GM19324 (cell line): Measurements from ENCODE around the gene CFHR5.
"Not testable (repeated sequence)": the region's sequence is repeated elsewhere in the genome, so short reads cannot be mapped to it uniquely, and the experiment has no call there.

Experiments
- ATAC-seq: cut with Tn5 transposase; IDR thresholded peaks from one replicate; pipeline ENCODE4 v1.9.1; 2021; ENCODE audit warnings: mild to moderate bottlenecking, moderate library complexity; ENCODE audit not compliant: unreplicated experiment, low FRiP score

The CFHR5 gene

GRCh38 chr1:197017558-197018146 lies 40.3 kb downstream of the CFHR5 start:
- ATAC-seq: no peak

- ATAC-seq: no peak
These were observed 44.4 kb downstream of the CFHR5 start for GRCh38 chr1:197021716-197022115.

- ATAC-seq: no peak
These were observed 47.1 kb downstream of the CFHR5 start for GRCh38 chr1:197024460-197024859.

- no peak for ATAC-seq
These were observed 50.0 kb downstream of the CFHR5 start for GRCh38 chr1:197027359-197027758.

- ATAC-seq: no peak
These were observed 52.4 kb downstream of the CFHR5 start for GRCh38 chr1:197029749-197030148.

GRCh38 chr1:197034631-197035339 lies 57.4 kb downstream of the CFHR5 start:
- ATAC-seq: not testable (repeated sequence)

- ATAC-seq: no peak
These were observed 59.5 kb downstream of the CFHR5 start for GRCh38 chr1:197036861-197037260.

GRCh38 chr1:197041486-197042353 lies 64.4 kb downstream of the CFHR5 start:
- ATAC-seq: no peak

GRCh38 chr1:197042676-197043341 lies 65.5 kb downstream of the CFHR5 start:
- ATAC-seq: no peak

- ATAC-seq: no peak
These were observed 71.7 kb downstream of the CFHR5 start for GRCh38 chr1:197049100-197049499.
